Cardiac muscle cell (in vitro differentiated cells and primary cell): ENCODE results near the gene NUDCD2. TPM values are rescaled to one million over a fixed set of nuclear protein-coding genes. Genes with fewer than 3 reads are reported as not detected.

ENCODE experiments used
- DNase-seq, 2 donors: peaks; one replicate each; pipeline versions ENCODE4 v3.0.0 to v3.0.0-alpha.2; 2010 to 2017; ENCODE audit warnings: low read depth in 1 of 2, low spot score in 1 of 2
- H3K27ac ChIP-seq: fragments of 200-600 bp; sonication (generic); 2 replicates; pipeline ENCODE4 v1.5.1; 2016
- H3K27me3 ChIP-seq: fragments of 200-600 bp; sonication (generic); 2 replicates; pipeline ENCODE4 v1.6.0; 2016; ENCODE audit warnings: control low read depth
- H3K36me3 ChIP-seq: fragments of 200-600 bp; sonication (generic); 2 replicates; pipeline ENCODE4 v1.5.1; 2016; ENCODE audit warnings: control low read depth
- H3K4me1 ChIP-seq: fragments of 200-600 bp; sonication (generic); 2 replicates; pipeline ENCODE4 v1.8.1; 2017; ENCODE audit warnings: low read depth, mild to moderate bottlenecking, mixed run types
- H3K4me3 ChIP-seq: fragments of 200-600 bp; sonication (generic); 2 replicates; pipeline ENCODE4 v1.5.1; 2016; ENCODE audit warnings: mild to moderate bottlenecking
- H3K9me3 ChIP-seq: fragments of 200-600 bp; sonication (generic); 2 replicates; pipeline ENCODE4 v1.5.1; 2017; ENCODE audit warnings: low read depth, mild to moderate bottlenecking, control low read depth
- polyA plus RNA-seq: library from polyadenylated mRNA; unstranded; fragments of >200 nt; fragmentation: Nextera tagmentation; extraction: Ambion mirVana; gene quantifications from 2 replicates; pipeline ENCODE4 v1.2.1, GENCODE V29; 2016
- total RNA-seq: library from RNA; depleted of rRNA; stranded (reverse); fragments of >200 nt; gene quantifications from 2 replicates; pipeline ENCODE4 v1.2.3, GENCODE V29; 2016
- TF ChIP-seq, protein P1 (sequence below): IDR thresholded peaks from 2 replicates; pipeline ENCODE4 v1.5.1; 2012; ENCODE audit warnings: low read depth, mild to moderate bottlenecking, low read length

The NUDCD2 gene
- total and polyA plus RNA-seq, 2 experiments from 2014 or later: 16.5 to 78.6 TPM

DNA sequence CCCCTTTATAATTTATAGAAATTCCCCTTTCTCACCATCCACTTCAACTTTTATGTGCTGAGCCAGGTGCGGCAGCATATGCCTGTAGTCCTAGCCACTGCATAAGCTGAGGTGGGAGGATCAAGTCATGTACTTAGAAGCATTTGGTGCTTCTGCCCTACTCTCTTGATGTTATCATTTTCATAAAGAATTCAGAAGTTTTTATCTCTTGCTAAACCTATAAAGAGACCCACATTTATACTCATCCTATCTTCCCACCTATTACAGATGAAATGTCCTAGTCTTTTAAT, 19.0 kb upstream of the NUDCD2 start:
- Histone ChIP-seq H3K36me3 (peaks cover 10% of the 10 kb centered on the region), H3K4me1 (no peaks in the 10 kb centered on the region), H3K27ac (no peak overlapping the region), H3K27me3 (no peaks in the 10 kb centered on the region), H3K9me3 (no peaks in the 10 kb centered on the region), H3K4me3 (no peak overlapping the region)
- TF ChIP-seq, protein P1, sequence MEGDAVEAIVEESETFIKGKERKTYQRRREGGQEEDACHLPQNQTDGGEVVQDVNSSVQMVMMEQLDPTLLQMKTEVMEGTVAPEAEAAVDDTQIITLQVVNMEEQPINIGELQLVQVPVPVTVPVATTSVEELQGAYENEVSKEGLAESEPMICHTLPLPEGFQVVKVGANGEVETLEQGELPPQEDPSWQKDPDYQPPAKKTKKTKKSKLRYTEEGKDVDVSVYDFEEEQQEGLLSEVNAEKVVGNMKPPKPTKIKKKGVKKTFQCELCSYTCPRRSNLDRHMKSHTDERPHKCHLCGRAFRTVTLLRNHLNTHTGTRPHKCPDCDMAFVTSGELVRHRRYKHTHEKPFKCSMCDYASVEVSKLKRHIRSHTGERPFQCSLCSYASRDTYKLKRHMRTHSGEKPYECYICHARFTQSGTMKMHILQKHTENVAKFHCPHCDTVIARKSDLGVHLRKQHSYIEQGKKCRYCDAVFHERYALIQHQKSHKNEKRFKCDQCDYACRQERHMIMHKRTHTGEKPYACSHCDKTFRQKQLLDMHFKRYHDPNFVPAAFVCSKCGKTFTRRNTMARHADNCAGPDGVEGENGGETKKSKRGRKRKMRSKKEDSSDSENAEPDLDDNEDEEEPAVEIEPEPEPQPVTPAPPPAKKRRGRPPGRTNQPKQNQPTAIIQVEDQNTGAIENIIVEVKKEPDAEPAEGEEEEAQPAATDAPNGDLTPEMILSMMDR: no peak
- no peak for DNase-seq

DNA sequence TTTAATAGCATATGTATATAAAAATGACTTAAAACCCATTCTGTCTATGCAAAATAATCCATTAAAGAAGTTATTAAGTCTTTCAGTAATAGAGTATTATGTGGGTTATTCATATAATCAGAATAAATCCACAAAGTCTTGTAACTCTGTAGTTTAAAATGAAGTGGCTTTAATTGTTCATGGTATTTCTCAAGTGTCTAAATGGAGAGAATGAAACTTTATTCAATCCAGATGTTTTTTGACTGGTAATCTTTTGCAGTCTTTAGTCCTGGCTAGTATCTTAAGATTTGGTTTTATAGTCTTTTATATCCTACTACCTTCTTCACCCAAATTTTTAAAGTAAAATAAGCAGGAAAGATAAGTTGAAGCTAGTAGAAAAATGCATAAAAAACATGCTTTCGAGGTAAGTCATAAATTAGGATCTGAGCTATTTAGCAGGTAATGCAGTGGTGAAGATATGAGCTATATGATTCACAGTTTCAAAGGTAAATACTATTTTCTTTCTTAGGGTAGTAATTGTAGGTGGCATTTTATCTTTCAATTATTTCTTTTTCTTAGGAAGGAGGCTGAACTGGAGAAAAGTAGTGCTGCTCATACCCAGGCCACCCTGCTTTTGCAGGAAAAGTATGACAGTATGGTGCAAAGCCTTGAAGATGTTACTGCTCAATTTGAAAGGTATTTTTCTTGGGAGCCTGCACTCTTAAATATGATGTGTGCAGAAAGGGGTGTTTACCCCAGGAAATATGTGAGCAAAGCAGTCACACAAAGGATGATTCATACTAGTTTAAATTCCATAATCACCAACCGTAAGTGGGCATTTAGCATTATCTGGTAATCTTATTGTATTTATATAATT, 18.5 kb upstream of the NUDCD2 start:
- no peaks in the 10 kb centered on the region for H3K27me3 ChIP-seq
- TF ChIP-seq, protein P1: no peak
- DNase-seq: no peak
- no peak overlapping the region for H3K27ac ChIP-seq
- no peaks in the 10 kb centered on the region for H3K9me3 ChIP-seq
- no peak overlapping the region for H3K4me3 ChIP-seq
- H3K4me1 ChIP-seq: no peaks in the 10 kb centered on the region
- peaks cover 5% of the 10 kb centered on the region for H3K36me3 ChIP-seq

DNA sequence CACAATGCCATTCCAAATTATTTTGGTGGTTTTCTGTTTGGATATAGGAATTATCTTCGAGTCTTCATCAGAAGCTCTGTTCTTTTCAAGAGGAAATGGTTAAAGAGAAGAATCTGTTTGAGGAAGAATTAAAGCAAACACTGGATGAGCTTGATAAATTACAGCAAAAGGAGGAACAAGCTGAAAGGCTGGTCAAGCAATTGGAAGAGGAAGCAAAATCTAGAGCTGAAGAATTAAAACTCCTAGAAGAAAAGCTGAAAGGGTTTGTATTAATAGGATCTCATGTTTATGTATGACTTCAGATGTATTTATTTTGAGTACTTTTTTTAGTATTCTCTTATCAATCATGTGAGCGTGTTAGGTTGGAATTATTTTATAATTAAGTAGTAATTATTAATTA, 15.5 kb upstream of the NUDCD2 start:
- no peak for DNase-seq
- TF ChIP-seq, protein P1: no peak
- Histone ChIP-seq H3K27me3 (no peaks in the 10 kb centered on the region), H3K4me3 (no peak overlapping the region), H3K4me1 (no peaks in the 10 kb centered on the region), H3K27ac (no peak overlapping the region), H3K36me3 (peaks cover 10% of the 10 kb centered on the region), H3K9me3 (no peaks in the 10 kb centered on the region)

DNA sequence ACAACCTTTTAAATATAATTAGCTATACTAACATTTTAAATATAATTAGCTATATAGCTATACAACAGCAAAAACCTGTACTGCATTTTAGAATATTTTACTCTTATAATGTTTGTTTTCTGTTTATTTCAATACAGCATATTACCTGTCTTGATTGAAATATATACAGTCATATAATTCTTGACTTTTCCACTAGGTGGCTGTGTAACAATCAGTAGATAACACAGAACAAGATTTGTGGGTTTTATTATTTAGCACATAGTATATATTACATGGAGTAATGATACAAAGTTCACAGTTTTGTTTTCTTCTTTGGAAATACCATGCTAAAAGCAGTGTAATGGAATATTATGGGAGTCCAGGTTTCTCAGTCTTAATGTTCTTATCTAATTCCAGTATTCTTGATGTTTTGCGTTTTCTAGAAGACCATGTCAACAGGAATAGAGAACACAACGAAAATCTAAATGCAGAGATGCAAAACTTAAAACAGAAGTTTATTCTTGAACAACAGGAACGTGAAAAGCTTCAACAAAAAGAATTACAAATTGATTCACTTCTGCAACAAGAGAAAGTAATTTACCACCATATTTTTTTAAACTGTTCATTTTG, 13.8 kb upstream of the NUDCD2 start:
- H3K9me3 ChIP-seq: no peaks in the 10 kb centered on the region
- H3K27ac ChIP-seq: no peak overlapping the region
- peaks cover 14% of the 10 kb centered on the region for H3K36me3 ChIP-seq
- peak in 1 of 2 donors; percentile 25 for DNase-seq
- no peak overlapping the region for H3K4me3 ChIP-seq
- no peaks in the 10 kb centered on the region for H3K4me1 ChIP-seq
- TF ChIP-seq, protein P1: peak; percentile 25
- H3K27me3 ChIP-seq: no peaks in the 10 kb centered on the region

DNA sequence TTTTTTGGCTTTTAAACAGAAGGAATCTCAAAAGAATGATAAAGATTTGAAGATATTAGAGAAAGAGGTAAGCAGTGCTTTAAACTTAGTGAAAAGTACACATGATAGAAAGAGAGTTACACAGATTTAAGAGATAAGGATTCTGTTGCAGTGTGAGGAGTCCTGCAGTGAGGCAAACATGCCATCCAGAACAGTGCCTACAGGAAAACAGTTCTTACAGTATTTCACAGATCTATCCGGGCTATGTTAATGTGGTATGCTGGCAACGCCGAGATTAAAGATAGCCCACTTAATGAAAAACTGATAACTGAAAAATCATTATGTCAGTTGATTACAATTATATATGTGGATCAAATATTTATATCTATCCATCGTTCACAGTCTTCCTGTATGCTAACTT, 7.8 kb upstream of the NUDCD2 start:
- DNase-seq: no peak
- no peak overlapping the region for H3K4me3 ChIP-seq
- H3K9me3 ChIP-seq: no peaks in the 10 kb centered on the region
- H3K27me3 ChIP-seq: no peaks in the 10 kb centered on the region
- H3K36me3 ChIP-seq: peaks cover 7% of the 10 kb centered on the region
- H3K4me1 ChIP-seq: no peaks in the 10 kb centered on the region
- H3K27ac ChIP-seq: no peak overlapping the region
- TF ChIP-seq, protein P1: no peak
